ENCODE data around the gene OR6F1. TPM values are rescaled to one million over a fixed set of nuclear protein-coding genes. Genes with fewer than 3 reads are reported as not detected.

OR6F1 gene
- total RNA-seq, 1 experiment from 2014 or later, result not detected

DNA sequence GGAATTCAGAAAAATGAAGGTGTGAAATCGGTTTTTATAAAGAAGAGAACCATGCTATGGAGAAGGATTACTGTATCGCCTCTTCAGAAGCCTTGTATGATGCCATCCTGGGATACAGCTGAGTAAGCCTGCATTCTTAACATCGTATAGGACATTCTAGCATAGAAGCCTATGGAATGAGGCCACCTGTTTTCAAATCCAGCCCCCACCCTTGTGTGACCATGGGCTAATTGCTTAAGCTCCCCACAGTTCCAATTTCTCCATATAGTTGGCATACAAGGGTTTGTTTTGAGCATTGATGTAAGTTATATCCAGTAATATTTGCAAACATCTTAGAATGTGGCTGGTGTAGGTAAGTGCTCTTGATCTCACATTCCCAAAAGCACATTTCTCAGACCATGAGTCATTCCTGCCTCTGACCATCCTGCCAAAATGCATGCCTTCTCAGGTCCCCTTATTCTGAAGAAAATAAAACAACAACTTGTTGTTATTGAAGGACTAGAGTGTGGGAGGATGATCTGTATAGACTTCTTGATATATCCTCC lies 30.0 kb upstream of the OR6F1 start:
- Histone ChIP-seq H4K20me1 (ENCODE audit: insufficient read depth) (no peaks in the 10 kb centered on the region), H3K36me3 (ENCODE audit: control insufficient read depth in 1 of 2, insufficient read depth in 2 of 2, low read length in 2 of 2) (no peaks in the 10 kb centered on the region), H3K27me3 (ENCODE audit: insufficient read depth, low read length) (no peaks in the 10 kb centered on the region), H3K4me3 (replicated peaks in 1 of 2; ENCODE audit: low read depth in 1 of 2, low read length in 2 of 2) (no peak overlapping the region), H3K9ac (ENCODE audit: low read length) (no peak overlapping the region), H3K79me2 (ENCODE audit: insufficient read depth, low read length) (no peaks in the 10 kb centered on the region), H2AFZ (ENCODE audit: low read depth, low read length, poor library complexity, severe bottlenecking) (no peak overlapping the region), H3K9me3 (ENCODE audit: control insufficient read depth in 1 of 2, insufficient read depth in 1 of 2, low read depth in 1 of 2, low read length in 2 of 2) (peaks cover 0 to 13% of the 10 kb centered on the region in 2 experiments; a peak in 2 of 4 replicates), H3K4me2 (ENCODE audit: low read length) (no peak overlapping the region), H3K27ac (ENCODE audit: low read depth, low read length) (no peak overlapping the region), H3K9me2 (ENCODE audit: insufficient read depth) (no peaks in the 10 kb centered on the region), H3K4me1 (ENCODE audit: control insufficient read depth in 1 of 2, insufficient read depth in 2 of 2, low read length in 2 of 2) (no peaks in the 10 kb centered on the region)
- ChIA-PET RAD21 (ENCODE audit: low non-redundant PET in 1 of 2, low total read pairs in 2 of 2, uncharacterized antibody in 2 of 2, unreplicated experiment in 2 of 2) (no interaction called here), POLR2A (no interaction called here), CTCF (no interaction called here)
- BruUV-seq (replicated peaks), result no TSS peak
- TF ChIP-seq SIN3A (IDR thresholded peaks at IDR 0.05; ENCODE audit: low read depth) (no peak), ZNF274 (IDR thresholded peaks at IDR 0.05; ENCODE audit: low read depth, low read length) (no peak), EZH2 (IDR thresholded peaks at IDR 0.05) (no peak), POLR2A (IDR thresholded peaks at IDR 0.05; ENCODE audit: borderline replicate concordance, extremely low read depth, insufficient read depth, insufficient read length) (no peak), ELF1 (IDR thresholded peaks at IDR 0.05; ENCODE audit: borderline replicate concordance, low read depth) (no peak), SP1 (IDR thresholded peaks at IDR 0.05; ENCODE audit: low read depth) (no peak), EGR1 (IDR thresholded peaks at IDR 0.05; ENCODE audit: low read depth) (no peak), ZBTB33 (IDR thresholded peaks at IDR 0.05; ENCODE audit: extremely low read depth, insufficient replicate concordance, low read length) (no peak), SRF (IDR thresholded peaks at IDR 0.05; ENCODE audit: low read depth) (no peak), ZFX (IDR thresholded peaks at IDR 0.05) (no peak), CEBPB (IDR thresholded peaks at IDR 0.05; ENCODE audit: low read depth) (no peak), ATF3 (IDR thresholded peaks at IDR 0.05) (no peak), REST (IDR thresholded peaks at IDR 0.05; ENCODE audit: low read depth) (no peak), RAD21 (IDR thresholded peaks at IDR 0.05; ENCODE audit: low read depth) (no peak), FOSL1 (IDR thresholded peaks at IDR 0.05; ENCODE audit: low read depth) (no peak), CBX3 (IDR thresholded peaks at IDR 0.05; ENCODE audit: low read depth) (no peak), TCF7L2 (IDR thresholded peaks at IDR 0.05; ENCODE audit: borderline replicate concordance, extremely low read depth, insufficient read depth, insufficient read length) (no peak), EZH2phosphoT487 (IDR thresholded peaks at IDR 0.05; ENCODE audit: borderline replicate concordance) (no peak)
- TF ChIP-seq, protein P1, sequence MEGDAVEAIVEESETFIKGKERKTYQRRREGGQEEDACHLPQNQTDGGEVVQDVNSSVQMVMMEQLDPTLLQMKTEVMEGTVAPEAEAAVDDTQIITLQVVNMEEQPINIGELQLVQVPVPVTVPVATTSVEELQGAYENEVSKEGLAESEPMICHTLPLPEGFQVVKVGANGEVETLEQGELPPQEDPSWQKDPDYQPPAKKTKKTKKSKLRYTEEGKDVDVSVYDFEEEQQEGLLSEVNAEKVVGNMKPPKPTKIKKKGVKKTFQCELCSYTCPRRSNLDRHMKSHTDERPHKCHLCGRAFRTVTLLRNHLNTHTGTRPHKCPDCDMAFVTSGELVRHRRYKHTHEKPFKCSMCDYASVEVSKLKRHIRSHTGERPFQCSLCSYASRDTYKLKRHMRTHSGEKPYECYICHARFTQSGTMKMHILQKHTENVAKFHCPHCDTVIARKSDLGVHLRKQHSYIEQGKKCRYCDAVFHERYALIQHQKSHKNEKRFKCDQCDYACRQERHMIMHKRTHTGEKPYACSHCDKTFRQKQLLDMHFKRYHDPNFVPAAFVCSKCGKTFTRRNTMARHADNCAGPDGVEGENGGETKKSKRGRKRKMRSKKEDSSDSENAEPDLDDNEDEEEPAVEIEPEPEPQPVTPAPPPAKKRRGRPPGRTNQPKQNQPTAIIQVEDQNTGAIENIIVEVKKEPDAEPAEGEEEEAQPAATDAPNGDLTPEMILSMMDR (IDR thresholded peaks at IDR 0.05 in 2 of 3, conservative IDR thresholded peaks at IDR 0.05 in 1 of 3; ENCODE audit: borderline replicate concordance in 1 of 3, insufficient read depth in 1 of 3, low read depth in 2 of 3, low read length in 2 of 3), result no peak
- DNase-seq (ENCODE audit: low read depth, low spot score), result no peak
- intact Hi-C loops (cut with micrococcal nuclease), result no loop called here
- ATAC-seq, result no peak

Measured in HCT116 (cell line).